Tibial nerve (tissue), 3 donors: ENCODE data around the gene FAHD1.

Source experiments
- EP300 ChIP-seq, 2 donors: sonication (generic); formaldehyde crosslinking; IDR thresholded peaks; one replicate each; pipeline ENCODE4 v1.6.1; 2017; ENCODE audit warnings: antibody characterized with exemption in 2 of 2, mild to moderate bottlenecking in 1 of 2
- POLR2A ChIP-seq, 2 donors: fragments of 450-650 bp; IDR thresholded peaks; one replicate each; pipeline ENCODE4 v1.6.1; 2017; ENCODE audit warnings: antibody characterized with exemption in 2 of 2, mild to moderate bottlenecking in 2 of 2, moderate library complexity in 2 of 2

DNA sequence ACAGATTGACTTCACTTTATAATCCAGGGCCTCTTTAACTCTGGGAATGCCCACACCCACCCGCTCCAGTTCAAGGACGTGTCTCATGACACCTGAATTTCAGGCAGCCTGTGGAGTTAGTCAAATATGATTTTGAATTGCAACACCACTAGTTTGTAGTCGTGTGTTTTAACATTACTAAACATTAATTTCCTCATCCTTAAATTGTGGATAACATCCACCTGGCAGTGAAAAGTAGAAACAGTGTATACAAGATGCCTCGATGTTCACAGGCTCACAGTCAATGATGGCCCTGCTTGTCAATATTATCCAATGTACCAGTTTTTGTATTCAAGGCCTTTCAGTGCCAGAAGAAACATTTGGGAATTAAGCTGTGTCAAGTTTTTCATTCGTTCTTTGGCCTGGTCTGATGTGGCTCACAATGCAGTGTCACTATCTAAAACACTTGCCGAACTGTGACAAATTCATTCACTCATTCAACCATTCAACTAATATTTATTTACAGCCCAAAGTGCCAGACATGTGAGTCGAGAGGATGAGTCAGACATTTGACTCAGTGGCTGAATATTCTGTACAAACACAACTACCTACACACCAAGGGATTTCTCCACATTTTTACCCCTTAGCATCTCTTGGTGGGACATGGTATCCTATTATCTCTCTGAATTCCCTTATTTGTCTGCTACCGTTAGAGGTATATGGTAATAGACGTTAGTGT is 43.5 kb downstream of the FAHD1 start:
- TF ChIP-seq POLR2A (IDR thresholded peaks at IDR 0.05) (no peak), EP300 (IDR thresholded peaks at IDR 0.05) (no peak)
